ENCODE measurements around the gene RFC2.
"Not testable (repeated sequence)": the region's sequence is repeated elsewhere in the genome, so short reads cannot be mapped to it uniquely, and the experiment has no call there.

Gene RFC2

DNA sequence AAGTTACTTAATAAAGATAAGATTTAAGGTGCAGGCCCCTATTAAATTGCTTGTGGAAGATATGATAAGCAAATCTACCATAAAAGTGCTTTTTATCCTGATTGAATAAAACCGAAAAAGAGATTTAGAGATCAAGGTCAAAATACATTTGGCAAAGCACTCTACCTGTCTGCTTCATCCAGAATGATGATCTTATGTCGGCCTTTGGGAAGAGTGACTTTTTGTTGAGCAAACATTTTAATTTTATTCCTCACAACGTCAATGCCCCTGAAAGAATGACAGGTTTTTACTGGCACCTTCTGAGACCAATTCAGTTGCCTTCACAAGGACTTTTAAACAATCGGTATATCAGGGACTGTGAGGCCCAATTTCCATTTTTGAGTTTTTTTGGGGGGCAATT, 7.7 kb downstream of the RFC2 start:
- DNase-seq: no peak

DNA sequence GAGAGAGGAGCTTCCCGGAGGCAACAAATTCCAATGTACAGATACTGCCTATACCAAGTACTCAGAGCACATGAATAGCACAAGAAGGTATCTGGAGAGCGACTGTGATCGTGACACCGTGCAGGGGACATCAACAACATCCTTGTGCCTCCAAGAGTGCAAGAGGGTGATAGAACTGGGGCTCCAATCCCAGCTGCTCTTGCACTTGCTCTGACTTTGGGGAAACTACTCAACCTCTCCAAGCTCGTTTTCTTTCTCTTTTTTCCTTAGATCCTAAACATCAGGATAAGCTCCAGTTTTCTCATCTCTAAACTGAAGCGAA, 12.1 kb downstream of the RFC2 start:
- DNase-seq: no peak

DNA sequence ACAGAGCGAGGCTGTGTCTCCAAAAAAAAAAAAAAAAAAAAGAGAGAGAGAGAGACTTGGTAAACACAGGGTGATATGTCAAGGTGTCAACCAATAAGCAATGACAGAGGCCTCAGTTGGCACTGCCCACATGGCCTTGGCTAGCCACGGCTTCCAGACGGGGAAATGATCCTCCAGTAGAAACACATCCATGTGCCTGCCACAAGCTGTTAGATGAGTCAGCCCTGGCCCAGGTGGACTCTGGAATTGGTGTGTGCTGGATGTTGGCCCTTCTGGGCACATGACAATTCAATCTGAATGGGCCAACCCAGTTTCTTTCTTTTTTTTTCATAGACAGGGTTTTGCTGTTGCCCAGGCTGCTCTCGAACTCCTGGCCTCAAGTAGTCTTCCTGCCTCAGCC, 13.7 kb downstream of the RFC2 start:
- DNase-seq: no peak

DNA sequence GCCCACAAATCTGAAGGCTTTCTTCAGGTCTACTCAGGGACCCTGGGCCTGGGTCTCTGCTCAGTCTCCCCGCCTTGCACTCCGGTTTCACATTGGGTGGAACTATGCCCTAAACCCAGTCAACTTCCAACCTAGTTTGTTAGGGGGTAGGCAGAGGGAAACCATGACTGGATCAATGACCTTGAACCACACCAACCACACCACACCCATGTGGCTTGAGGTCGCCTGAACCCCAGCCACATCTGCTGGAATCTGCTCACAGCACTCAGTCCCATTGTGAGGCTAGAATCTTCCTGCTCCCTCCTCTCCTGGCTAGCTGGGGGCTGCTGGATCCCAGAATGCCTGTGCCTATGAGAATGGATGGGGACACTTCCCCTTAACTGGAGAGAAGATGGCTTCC, 17.9 kb downstream of the RFC2 start:
- DNase-seq: no peak

DNA sequence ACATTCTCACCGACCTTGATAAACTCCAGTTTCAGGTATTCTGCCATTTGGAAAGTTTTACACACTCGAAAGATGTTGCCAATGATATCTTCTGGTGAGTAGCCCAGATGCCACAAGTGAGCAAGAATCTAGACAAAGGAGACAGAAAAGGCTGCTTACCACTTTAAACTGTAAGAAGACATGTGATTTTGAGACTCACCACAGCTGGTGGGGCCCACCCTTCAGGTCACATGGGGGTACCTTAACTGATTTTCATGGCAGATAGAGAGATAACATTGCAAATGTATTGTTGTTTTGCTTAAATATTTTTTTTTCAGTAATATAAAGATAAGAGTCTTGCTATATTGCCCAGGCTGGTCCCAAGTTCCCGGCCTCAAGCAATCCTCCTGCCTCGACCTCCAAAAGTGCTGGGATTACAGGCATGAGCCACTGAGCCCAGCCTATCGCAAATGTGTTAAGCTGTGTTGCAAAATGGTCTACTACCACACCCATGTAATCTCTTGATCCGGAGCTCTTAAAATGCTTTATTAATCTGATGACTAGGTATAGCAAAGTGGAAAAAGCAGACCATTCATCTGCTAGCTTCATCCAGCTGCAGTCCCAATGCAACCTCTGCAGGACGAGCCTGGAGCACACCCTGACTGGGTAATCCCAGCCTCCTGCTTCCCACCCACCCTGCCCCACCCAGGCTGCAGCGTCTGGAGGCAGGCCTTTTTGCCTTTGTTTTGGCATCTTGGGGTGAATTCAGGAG, 18.5 kb downstream of the RFC2 start:
- no peak for DNase-seq

- DNase-seq: no peak
These were observed 20.4 kb downstream of the RFC2 start for GRCh38 chr7:74233655-74234285.

- DNase-seq: no peak
These were observed 23.0 kb downstream of the RFC2 start for GRCh38 chr7:74231232-74231590.

GRCh38 chr7:74230446-74231231, 23.6 kb downstream of the RFC2 start:
- DNase-seq: no peak

GRCh38 chr7:74228951-74229900, 25.0 kb downstream of the RFC2 start:
- no peak for DNase-seq

- no peak for DNase-seq
These were observed 27.6 kb downstream of the RFC2 start for GRCh38 chr7:74226633-74227032.

- DNase-seq: no peak
These were observed 28.8 kb downstream of the RFC2 start for GRCh38 chr7:74225400-74225799.

DNA sequence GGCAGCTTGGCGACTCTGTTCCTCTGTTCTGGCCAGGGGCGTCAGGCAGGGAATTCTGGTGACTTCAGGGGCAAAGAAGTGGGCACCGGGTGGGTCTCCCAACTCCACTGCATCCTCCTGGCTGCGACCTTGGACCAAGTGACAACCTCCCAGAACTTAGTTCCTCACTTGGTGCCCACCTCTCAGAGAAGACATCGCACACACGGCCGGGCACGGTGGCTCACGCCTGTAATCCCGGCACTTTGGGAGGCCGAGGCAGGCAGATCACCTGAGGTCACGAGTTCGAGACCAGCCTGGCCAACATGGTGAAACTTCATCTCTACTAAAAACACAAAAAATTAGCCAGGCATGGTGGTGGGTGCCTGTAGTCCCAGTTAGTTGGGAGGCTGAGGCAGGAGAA, 29.3 kb downstream of the RFC2 start:
- not testable (repeated sequence) for DNase-seq

DNA sequence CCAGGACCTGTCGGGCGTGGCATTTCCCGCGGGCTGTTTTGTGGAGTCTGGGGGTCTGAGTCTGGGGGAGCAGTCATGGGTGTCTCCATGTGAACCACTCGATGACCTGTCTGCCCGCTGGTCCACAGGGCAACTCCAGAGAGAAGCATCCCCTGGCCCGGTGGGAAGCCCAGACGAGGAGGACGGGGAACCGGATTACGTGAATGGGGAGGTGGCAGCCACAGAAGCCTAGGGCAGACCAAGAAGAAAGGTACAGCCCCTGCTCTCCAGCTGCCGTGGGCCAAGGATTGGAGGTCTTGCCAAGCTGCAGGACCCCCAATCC, 29.7 kb downstream of the RFC2 start:
- DNase-seq: no peak

GRCh38 chr7:74223711-74224510, 30.3 kb downstream of the RFC2 start:
- peak; percentile 31 for DNase-seq

- DNase-seq: peak; percentile 13
These were observed 31.1 kb downstream of the RFC2 start for GRCh38 chr7:74222851-74223710.

DNA sequence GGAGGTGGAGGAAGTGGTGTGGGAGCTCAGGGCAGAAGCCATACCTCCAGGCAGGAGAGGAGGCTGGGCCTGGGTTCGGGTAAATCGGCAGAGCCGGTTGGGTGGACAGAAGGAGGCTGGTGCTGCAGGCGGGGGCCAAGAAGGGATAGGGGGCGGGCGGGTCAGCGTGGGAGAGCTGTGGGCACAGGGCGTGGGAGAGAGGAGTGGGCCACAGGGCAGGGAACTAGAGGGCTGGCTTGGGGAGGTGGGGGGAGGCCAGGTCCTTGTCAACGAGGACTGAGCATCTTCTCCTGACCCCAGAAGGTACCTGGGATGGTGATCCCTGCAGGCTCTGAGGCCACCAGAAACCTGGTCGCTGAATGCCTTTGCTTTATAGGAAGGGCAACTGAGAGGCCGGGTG, 32.5 kb downstream of the RFC2 start:
- DNase-seq: no peak

- DNase-seq: no peak
These were observed 34.0 kb downstream of the RFC2 start for GRCh38 chr7:74220229-74220628.

DNA sequence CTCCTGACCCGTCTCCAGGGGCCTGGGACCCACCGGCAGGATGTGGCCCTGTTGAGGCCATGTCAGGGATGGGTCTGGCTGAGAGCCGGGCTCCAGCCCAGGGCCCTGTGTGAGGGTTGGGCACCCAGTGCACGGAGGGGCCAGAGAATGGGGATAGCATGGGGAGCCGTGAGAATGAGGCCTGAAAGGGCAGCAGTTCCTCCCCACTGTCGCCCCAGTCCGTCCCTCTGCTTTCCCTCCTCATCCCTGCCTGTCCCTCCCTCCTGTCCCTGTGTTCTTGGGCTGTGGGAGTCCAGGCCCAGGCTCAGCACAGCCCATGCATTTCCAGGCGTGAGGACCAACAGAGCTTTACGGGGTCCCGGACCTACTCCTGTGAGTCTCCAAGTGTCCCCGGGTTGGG, 34.8 kb downstream of the RFC2 start:
- no peak for DNase-seq

DNA sequence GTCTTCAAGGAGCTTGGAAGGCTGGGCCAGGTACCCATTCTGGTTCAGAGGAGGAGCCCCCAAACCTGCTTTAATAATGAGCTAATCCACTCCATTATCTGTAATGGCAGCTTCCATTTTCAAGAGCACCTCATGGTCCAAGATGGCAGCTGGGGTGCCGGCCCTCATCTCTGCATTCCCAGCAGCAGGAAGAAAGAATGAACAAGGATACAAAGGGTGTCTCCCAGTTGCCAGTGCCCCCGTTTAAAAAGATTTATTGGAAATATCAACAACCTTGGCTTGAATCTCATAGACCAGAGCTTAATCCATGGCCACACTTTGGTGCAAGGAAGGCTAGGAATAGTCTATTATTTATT, 35.9 kb downstream of the RFC2 start:
- no peak for DNase-seq

- no peak for DNase-seq
These were observed 36.5 kb downstream of the RFC2 start for GRCh38 chr7:74217455-74218342.
